Renal cortex interstitium (tissue), 11 donors: ENCODE data around the gene KRTCAP2. TPM values are rescaled to one million over a fixed set of nuclear protein-coding genes. Genes with fewer than 3 reads are reported as not detected.
"Not testable (repeated sequence)": the region's sequence is repeated elsewhere in the genome, so short reads cannot be mapped to it uniquely, and the experiment has no call there.

ENCODE experiments used
- DNase-seq, 11 donors: peaks; one replicate each; pipeline ENCODE4 v3.0.0-alpha.2; 2013; ENCODE audit warnings: low read depth in 9 of 11, low spot score in 4 of 11; ENCODE audit errors: extremely low read depth in 1 of 11
- polyA plus RNA-seq, 3 donors: library from polyadenylated mRNA; unstranded; fragments of 120-200 nt; gene quantifications; one replicate each; pipeline ENCODE4 v1.2.1, GENCODE V29; 2013; ENCODE audit not compliant: insufficient read length in 3 of 3

KRTCAP2 gene
- polyA plus RNA-seq, 3 donors, result 142 to 152 (median 147) TPM

- DNase-seq, result not testable (repeated sequence)
Observed at GRCh38 chr1:155189926-155190325, 16.8 kb upstream of the KRTCAP2 start.

GRCh38 chr1:155188268-155188667, 15.2 kb upstream of the KRTCAP2 start:
- DNase-seq, result no peak

- no peak for DNase-seq
Observed at GRCh38 chr1:155187456-155187891, 14.4 kb upstream of the KRTCAP2 start.

- DNase-seq, result no peak
Observed at GRCh38 chr1:155186794-155187455, 13.8 kb upstream of the KRTCAP2 start.

- peak in 1 of 11 donors; percentile 60 for DNase-seq
Observed at GRCh38 chr1:155186067-155186793, 13.1 kb upstream of the KRTCAP2 start.

- DNase-seq, result no peak
Observed at GRCh38 chr1:155185783-155186066, 12.6 kb upstream of the KRTCAP2 start.

GRCh38 chr1:155184835-155185782, 12.0 kb upstream of the KRTCAP2 start:
- no peak for DNase-seq

- DNase-seq, result no peak
Observed at GRCh38 chr1:155184351-155184811, 11.3 kb upstream of the KRTCAP2 start.

- DNase-seq, result no peak
Observed at GRCh38 chr1:155183775-155184221, 10.7 kb upstream of the KRTCAP2 start.

- DNase-seq, result no peak
Observed at GRCh38 chr1:155182052-155182550, 9.0 kb upstream of the KRTCAP2 start.

GRCh38 chr1:155181371-155182051, 8.4 kb upstream of the KRTCAP2 start:
- DNase-seq, result no peak

GRCh38 chr1:155179112-155180031, 6.3 kb upstream of the KRTCAP2 start:
- no peak for DNase-seq

GRCh38 chr1:155178441-155179111, 5.5 kb upstream of the KRTCAP2 start:
- no peak for DNase-seq

GRCh38 chr1:155177918-155178281, 4.8 kb upstream of the KRTCAP2 start:
- DNase-seq, result no peak

GRCh38 chr1:155177192-155177917, 4.3 kb upstream of the KRTCAP2 start:
- no peak for DNase-seq

- DNase-seq, result peak in 6 of 11 donors; percentile 43 to 74 (median 64)
Observed at GRCh38 chr1:155176544-155177071, 3.5 kb upstream of the KRTCAP2 start.
